Measurements from ENCODE around the gene RAI2.

GRCh38 chrX:17826609-17827496 is 34.2 kb downstream of the RAI2 start:
- TF ChIP-seq, protein P1, sequence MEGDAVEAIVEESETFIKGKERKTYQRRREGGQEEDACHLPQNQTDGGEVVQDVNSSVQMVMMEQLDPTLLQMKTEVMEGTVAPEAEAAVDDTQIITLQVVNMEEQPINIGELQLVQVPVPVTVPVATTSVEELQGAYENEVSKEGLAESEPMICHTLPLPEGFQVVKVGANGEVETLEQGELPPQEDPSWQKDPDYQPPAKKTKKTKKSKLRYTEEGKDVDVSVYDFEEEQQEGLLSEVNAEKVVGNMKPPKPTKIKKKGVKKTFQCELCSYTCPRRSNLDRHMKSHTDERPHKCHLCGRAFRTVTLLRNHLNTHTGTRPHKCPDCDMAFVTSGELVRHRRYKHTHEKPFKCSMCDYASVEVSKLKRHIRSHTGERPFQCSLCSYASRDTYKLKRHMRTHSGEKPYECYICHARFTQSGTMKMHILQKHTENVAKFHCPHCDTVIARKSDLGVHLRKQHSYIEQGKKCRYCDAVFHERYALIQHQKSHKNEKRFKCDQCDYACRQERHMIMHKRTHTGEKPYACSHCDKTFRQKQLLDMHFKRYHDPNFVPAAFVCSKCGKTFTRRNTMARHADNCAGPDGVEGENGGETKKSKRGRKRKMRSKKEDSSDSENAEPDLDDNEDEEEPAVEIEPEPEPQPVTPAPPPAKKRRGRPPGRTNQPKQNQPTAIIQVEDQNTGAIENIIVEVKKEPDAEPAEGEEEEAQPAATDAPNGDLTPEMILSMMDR (IDR thresholded peaks at IDR 0.05; ENCODE audit: poor library complexity), result no peak
- no peak for TF ChIP-seq EZH2 (IDR thresholded peaks at IDR 0.05; ENCODE audit: borderline replicate concordance)

Data from hepatocyte (in vitro differentiated cells).